ENCODE data around the gene ABR. TPM values are rescaled to one million over a fixed set of nuclear protein-coding genes. Genes with fewer than 3 reads are reported as not detected.

Gene ABR
- total RNA-seq, 2 donors from 2014 or later = 159 to 200 TPM

DNA sequence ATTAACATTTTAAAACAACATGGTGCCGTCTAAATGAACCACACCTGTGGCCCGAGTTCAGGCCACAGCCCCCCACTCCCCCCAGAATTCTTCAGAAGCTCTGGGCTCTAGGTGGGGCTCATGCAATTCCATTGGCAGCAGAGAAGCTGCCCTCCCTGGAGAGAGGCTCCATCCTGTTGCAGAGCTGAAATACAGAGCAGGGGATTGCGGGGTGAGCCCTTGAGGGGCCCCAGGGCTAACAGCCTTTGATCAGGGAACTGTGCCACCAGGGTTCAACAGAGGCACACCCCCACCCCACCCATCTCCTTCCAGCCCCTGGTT lies 69.3 kb downstream of the ABR start:
- DNase-seq (ENCODE audit: low spot score) = no peak
- peak overlapping the region; percentile 93 for H3K4me3 ChIP-seq
- peaks cover 44 to 90% of the 10 kb centered on the region in 2 donors for H3K4me1 ChIP-seq (ENCODE audit: control insufficient read depth in 1 of 2, low read depth in 2 of 2)

DNA sequence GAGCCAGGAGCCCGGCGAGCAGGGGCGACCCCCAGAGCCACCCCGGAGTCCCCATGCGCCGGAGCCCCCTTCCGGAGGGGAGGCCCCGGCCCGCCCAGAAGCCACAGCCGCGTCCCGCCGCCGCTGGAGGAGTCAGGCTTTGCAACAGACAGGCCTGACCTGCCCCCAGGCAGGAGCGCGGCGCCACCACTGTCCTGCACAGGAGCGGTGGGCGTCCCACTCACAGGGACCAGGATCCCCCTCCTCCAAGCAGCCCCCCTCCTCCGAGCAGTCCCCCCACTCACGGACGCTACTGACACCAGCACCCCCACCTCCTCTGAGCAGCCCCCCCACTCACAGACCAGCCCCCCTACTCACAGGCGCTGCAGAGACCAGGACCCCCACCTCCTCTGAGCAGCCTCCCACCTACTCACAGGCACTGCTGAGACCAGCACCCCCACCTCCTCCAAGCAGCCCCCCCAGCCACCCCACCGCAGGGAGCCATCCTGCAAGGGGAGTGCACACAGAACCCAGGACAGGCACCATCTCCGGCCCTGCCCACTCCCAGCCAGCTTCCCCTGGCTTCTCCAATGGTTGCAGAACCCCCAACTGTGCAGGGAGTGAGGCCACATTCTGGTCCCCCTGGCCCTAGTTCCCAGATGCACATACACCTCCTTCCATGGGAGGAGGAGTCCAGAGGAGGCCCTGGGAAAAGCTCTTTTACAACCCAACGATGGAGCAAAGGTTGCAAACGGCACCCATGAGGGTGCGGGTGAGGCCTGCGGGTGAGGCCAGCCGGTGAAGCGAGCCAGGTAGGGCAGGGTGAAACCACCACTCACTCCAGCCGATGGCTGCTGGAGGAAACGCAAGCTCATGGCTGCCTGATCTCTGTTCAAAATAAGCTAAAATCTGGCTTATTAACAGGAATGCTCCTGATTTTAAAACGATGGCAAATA lies 69.9 kb downstream of the ABR start:
- H3K9me3 ChIP-seq = no peaks in the 10 kb centered on the region
- H3K4me1 ChIP-seq (ENCODE audit: control insufficient read depth in 1 of 2, low read depth in 2 of 2) = peaks cover 46 to 90% of the 10 kb centered on the region in 2 donors
- H3K27me3 ChIP-seq (replicated peaks; ENCODE audit: insufficient read depth) = no peaks in the 10 kb centered on the region
- H3K4me3 ChIP-seq = peak overlapping the region; percentile 93
- peak overlapping the region; percentile 96 to 97 for H3K27ac ChIP-seq
- TF ChIP-seq, protein P1, sequence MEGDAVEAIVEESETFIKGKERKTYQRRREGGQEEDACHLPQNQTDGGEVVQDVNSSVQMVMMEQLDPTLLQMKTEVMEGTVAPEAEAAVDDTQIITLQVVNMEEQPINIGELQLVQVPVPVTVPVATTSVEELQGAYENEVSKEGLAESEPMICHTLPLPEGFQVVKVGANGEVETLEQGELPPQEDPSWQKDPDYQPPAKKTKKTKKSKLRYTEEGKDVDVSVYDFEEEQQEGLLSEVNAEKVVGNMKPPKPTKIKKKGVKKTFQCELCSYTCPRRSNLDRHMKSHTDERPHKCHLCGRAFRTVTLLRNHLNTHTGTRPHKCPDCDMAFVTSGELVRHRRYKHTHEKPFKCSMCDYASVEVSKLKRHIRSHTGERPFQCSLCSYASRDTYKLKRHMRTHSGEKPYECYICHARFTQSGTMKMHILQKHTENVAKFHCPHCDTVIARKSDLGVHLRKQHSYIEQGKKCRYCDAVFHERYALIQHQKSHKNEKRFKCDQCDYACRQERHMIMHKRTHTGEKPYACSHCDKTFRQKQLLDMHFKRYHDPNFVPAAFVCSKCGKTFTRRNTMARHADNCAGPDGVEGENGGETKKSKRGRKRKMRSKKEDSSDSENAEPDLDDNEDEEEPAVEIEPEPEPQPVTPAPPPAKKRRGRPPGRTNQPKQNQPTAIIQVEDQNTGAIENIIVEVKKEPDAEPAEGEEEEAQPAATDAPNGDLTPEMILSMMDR (IDR thresholded peaks at IDR 0.05) = no peak
- no peak for ATAC-seq (ENCODE audit: insufficient number of reproducible peaks, low FRiP score, low read depth)
- H3K36me3 ChIP-seq = no peaks in the 10 kb centered on the region
- DNase-seq (ENCODE audit: low spot score) = no peak

More for the DNA sequence above, 69.3 kb downstream of the ABR start:
- no peak for ATAC-seq (ENCODE audit: insufficient number of reproducible peaks, low FRiP score, low read depth)
- H3K9me3 ChIP-seq = no peaks in the 10 kb centered on the region
- TF ChIP-seq, protein P1 (IDR thresholded peaks at IDR 0.05) = no peak
- no peaks in the 10 kb centered on the region for H3K27me3 ChIP-seq (replicated peaks; ENCODE audit: insufficient read depth)
- H3K36me3 ChIP-seq = no peaks in the 10 kb centered on the region
- peak overlapping the region; percentile 96 to 97 for H3K27ac ChIP-seq

- peaks cover 52 to 90% of the 10 kb centered on the region in 2 donors for H3K4me1 ChIP-seq (ENCODE audit: control insufficient read depth in 1 of 2, low read depth in 2 of 2)
These were observed 70.8 kb downstream of the ABR start for GRCh38 chr17:1108765-1109605.

DNA sequence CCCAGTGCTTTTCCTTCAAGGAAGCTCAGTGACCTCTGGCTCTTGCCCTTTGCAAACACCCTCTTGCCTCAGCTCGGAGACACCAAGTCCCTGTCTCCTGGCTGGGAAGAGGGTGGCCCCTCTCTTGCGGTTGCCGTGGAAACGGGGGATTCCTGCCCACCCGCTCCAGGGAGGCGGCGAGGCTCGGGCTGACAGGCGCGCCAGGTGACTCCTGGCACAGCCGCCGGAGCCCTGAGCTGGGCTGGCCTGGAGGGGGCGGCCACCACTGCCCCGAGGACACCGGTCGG lies 71.4 kb downstream of the ABR start:
- TF ChIP-seq, protein P1 (IDR thresholded peaks at IDR 0.05) = no peak
- Histone ChIP-seq H3K36me3 (no peaks in the 10 kb centered on the region), H3K9me3 (no peaks in the 10 kb centered on the region), H3K4me3 (peak overlapping the region; percentile 93), H3K27ac (peak overlapping the region; percentile 96 to 97), H3K4me1 (ENCODE audit: control insufficient read depth in 1 of 2, low read depth in 2 of 2) (peaks cover 57 to 90% of the 10 kb centered on the region in 2 donors), H3K27me3 (replicated peaks; ENCODE audit: insufficient read depth) (no peaks in the 10 kb centered on the region)
- no peak for ATAC-seq (ENCODE audit: insufficient number of reproducible peaks, low FRiP score, low read depth)
- DNase-seq (ENCODE audit: low spot score) = no peak

More at GRCh38 chr17:1108765-1109605, 70.8 kb downstream of the ABR start:
- TF ChIP-seq, protein P1 (IDR thresholded peaks at IDR 0.05) = no peak
- DNase-seq (ENCODE audit: low spot score) (no peak), ATAC-seq (ENCODE audit: insufficient number of reproducible peaks, low FRiP score, low read depth) (no peak)
- Histone ChIP-seq H3K27ac (peak overlapping the region; percentile 96 to 97), H3K36me3 (no peaks in the 10 kb centered on the region), H3K9me3 (no peaks in the 10 kb centered on the region), H3K4me3 (peak overlapping the region; percentile 93), H3K27me3 (replicated peaks; ENCODE audit: insufficient read depth) (no peaks in the 10 kb centered on the region)
